WTC11 (cell line): ENCODE data around the gene PHTF2. TPM values are rescaled to one million over a fixed set of nuclear protein-coding genes. Genes with fewer than 3 reads are reported as not detected.

Source experiments
- ATAC-seq: fragments of 200-7000 bp; cut with Tn5 transposase; 2 replicates; pipeline ENCODE4 v1.10.0; 2021; ENCODE audit warnings: mild to moderate bottlenecking, moderate library complexity
- CTCF ChIA-PET: fragments of 300-600 bp; sonication (Branson Sonifier 250); formaldehyde crosslinking; loops from one replicate; lab custom pipeline; 2021; ENCODE audit warnings: antibody characterized with exemption; lab: Charles Lee
- POLR2A ChIA-PET: fragments of 350-600 bp; sonication (Branson Sonifier 250); formaldehyde crosslinking; loops from one replicate; lab custom pipeline; 2021; ENCODE audit warnings: antibody characterized with exemption; lab: Charles Lee
- DNase-seq: peaks from one replicate; pipeline ENCODE4 v3.0.0; 2021; ENCODE audit warnings: low spot score
- H3K27ac Mint-ChIP-seq: 2 replicates; pipeline ENCODE4 v1.8.0; 2021; ENCODE audit warnings: mixed read lengths
- H3K27me3 Mint-ChIP-seq: 2 replicates; pipeline ENCODE4 v1.8.0; 2021; ENCODE audit warnings: low read depth, mild to moderate bottlenecking, moderate library complexity, mixed read lengths
- H3K36me3 Mint-ChIP-seq: 2 replicates; pipeline ENCODE4 v1.8.0; 2021; ENCODE audit warnings: mixed read lengths
- H3K4me1 Mint-ChIP-seq: 2 replicates; pipeline ENCODE4 v1.8.0; 2022; ENCODE audit warnings: mixed read lengths
- H3K4me3 Mint-ChIP-seq: 2 replicates; pipeline ENCODE4 v1.8.0; 2021; ENCODE audit warnings: mild to moderate bottlenecking, moderate library complexity, mixed read lengths
- H3K9me3 Mint-ChIP-seq: 2 replicates; pipeline ENCODE4 v1.8.0; 2021; ENCODE audit warnings: mixed read lengths
- GABPB1 ChIP-seq: sonication (generic); formaldehyde crosslinking; IDR thresholded peaks from 2 replicates; pipeline ENCODE4 v1.8.1; 2023; ENCODE audit warnings: mild to moderate bottlenecking, missing genetic modification reagents
- IRF2 ChIP-seq: sonication (generic); formaldehyde crosslinking; IDR thresholded peaks from 2 replicates; pipeline ENCODE4 v1.8.0; 2022; ENCODE audit warnings: low read depth, missing genetic modification reagents, borderline replicate concordance
- MYBL2 ChIP-seq: sonication (generic); formaldehyde crosslinking; IDR thresholded peaks from 2 replicates; pipeline ENCODE4 v1.8.1; 2023; ENCODE audit warnings: mild to moderate bottlenecking, moderate library complexity, missing genetic modification reagents
- NR2C2 ChIP-seq: sonication (generic); formaldehyde crosslinking; IDR thresholded peaks from 2 replicates; pipeline ENCODE4 v1.8.0; 2022; ENCODE audit warnings: mild to moderate bottlenecking, missing genetic modification reagents
- OVOL2 ChIP-seq: fragments of 250-450 bp; sonication (Bioruptor Pico); IDR thresholded peaks from 2 replicates; pipeline ENCODE4 v1.9.0; 2021; ENCODE audit warnings: mild to moderate bottlenecking, borderline replicate concordance
- ZNF121 ChIP-seq: sonication (generic); formaldehyde crosslinking; IDR thresholded peaks from 2 replicates; pipeline ENCODE4 v1.8.0; 2023; ENCODE audit warnings: missing genetic modification reagents
- ZNF317 ChIP-seq: sonication (generic); formaldehyde crosslinking; IDR thresholded peaks from 2 replicates; pipeline ENCODE4 v1.8.1; 2023; ENCODE audit warnings: low read depth, mild to moderate bottlenecking, moderate library complexity, missing genetic modification reagents, borderline replicate concordance
- total RNA-seq: library from RNA; stranded (reverse); gene quantifications from 3 replicates; pipeline ENCODE4 v1.2.3, GENCODE V29; 2021
- TF ChIP-seq, protein P1 (sequence below): fragments of 250-450 bp; sonication (Bioruptor Pico); conservative IDR thresholded peaks from 2 replicates; pipeline ENCODE4 v1.9.0; 2021; ENCODE audit warnings: mild to moderate bottlenecking
- TF ChIP-seq, protein P2 (sequence below): sonication (generic); formaldehyde crosslinking; IDR thresholded peaks from 2 replicates; pipeline ENCODE4 v1.8.1; 2022; ENCODE audit warnings: low read depth, missing genetic modification reagents, borderline replicate concordance
- TF ChIP-seq, protein P3 (sequence below): sonication (generic); formaldehyde crosslinking; IDR thresholded peaks from 2 replicates; pipeline ENCODE4 v1.8.1; 2023; ENCODE audit warnings: mild to moderate bottlenecking, missing genetic modification reagents
- TF ChIP-seq, protein P4 (sequence below): sonication (generic); formaldehyde crosslinking; IDR thresholded peaks from 2 replicates; pipeline ENCODE4 v1.8.1; 2022; ENCODE audit warnings: low read depth, mild to moderate bottlenecking, moderate library complexity, missing genetic modification reagents, borderline replicate concordance
- TF ChIP-seq, protein P5 (sequence below): sonication (generic); formaldehyde crosslinking; IDR thresholded peaks from 2 replicates; pipeline ENCODE4 v1.8.0; 2023; ENCODE audit warnings: mild to moderate bottlenecking, missing genetic modification reagents

Gene PHTF2
- total RNA-seq, 1 experiment from 2014 or later, result 17.9 TPM

DNA sequence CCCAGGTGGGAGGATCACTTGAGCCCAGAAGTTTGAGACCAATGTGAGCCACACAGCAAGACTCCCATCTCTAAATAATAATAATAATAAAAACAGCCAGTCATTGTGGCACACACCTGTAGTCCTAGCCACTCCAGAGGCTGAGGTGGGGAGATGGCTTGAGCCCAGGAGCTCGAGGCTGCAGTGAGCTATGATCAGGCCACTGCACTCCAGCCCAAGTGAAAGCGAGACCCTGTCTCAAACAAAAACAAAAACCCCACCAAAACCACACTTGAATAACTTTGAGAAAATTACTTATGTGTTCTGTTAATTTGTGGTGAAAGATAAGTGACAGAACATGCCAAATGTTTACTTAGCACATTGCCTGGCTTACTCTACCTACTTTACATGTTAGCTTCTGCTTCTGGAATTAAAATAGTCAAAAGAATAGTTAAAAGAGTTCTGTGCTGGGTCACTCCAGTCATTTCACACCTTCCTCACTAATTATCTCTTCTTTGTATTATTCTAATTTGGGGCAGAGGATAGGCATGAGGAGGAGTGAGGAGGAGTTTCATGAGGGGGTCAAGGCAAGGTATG is 10.2 kb upstream of the PHTF2 start (continued):
- TF ChIP-seq NR2C2 (CRISPR knock-in tag), result no peak
- TF ChIP-seq, protein P1, sequence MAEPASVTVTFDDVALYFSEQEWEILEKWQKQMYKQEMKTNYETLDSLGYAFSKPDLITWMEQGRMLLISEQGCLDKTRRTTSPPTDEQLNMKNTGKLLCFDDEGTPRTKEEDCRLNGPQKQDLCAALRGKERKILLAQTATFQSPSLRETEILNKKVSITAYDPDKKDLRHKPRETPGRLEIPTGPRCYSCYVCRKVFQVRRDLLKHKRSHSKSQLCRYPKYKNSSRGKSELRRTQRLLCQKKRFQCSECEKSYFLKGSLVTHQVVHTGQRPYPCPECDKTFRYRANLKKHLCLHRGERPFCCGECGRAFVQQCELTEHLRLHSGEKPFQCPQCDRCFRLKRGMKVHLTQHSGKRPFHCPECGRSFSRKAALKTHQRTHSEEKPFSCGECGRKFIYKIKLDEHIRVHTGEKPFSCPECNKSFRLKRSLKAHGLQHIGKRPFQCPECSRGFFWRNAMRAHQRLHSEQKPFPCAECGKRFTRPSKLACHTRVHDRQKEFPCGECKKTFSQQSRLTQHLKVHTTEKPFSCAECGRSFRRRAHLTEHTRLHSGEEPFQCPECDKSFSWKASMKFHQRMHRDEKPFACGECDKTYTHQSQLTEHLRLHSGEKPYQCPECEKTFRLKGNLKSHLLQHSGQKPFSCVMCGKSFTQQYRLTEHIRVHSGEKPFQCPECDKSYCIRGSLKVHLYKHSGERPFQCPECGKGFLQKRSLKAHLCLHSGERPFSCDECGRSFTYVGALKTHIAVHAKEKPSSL, result no peak

DNA sequence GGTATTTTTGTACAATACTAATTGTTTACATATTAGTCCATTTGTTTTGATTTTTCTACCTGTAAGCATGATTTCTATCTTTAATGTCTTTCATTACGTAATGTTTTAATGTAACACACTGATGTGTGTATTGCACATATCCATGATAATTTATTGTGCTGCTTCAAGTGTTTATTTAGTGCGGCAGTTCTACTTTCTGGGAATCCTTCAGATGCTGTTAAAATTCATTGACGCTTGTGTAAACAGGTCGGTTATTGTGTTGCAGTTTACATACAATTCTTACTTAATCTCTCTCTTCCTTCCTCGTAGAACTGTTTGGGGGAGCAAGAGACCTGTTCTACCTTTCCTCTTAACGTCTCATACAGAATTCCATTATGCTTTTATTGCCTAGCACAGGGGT is 7.2 kb upstream of the PHTF2 start:
- H3K4me3 Mint-ChIP-seq, result no peak overlapping the region
- no peaks in the 10 kb centered on the region for H3K27me3 Mint-ChIP-seq
- H3K9me3 Mint-ChIP-seq, result no peaks in the 10 kb centered on the region
- CTCF ChIA-PET, result interaction anchor here (0.7 kb wide), 1 partner anchor 249 kb away, joined by 3 read pairs; no protein-coding TSS in a partner anchor
- DNase-seq (no peak), ATAC-seq (no peak)
- peaks cover 7% of the 10 kb centered on the region; the same call in 1 of the 2 replicates for H3K36me3 Mint-ChIP-seq
- POLR2A ChIA-PET, result no interaction called here
- TF ChIP-seq MYBL2, result no peak
- H3K27ac Mint-ChIP-seq, result peak overlapping the region; percentile 69
- peaks cover 23% of the 10 kb centered on the region for H3K4me1 Mint-ChIP-seq

DNA sequence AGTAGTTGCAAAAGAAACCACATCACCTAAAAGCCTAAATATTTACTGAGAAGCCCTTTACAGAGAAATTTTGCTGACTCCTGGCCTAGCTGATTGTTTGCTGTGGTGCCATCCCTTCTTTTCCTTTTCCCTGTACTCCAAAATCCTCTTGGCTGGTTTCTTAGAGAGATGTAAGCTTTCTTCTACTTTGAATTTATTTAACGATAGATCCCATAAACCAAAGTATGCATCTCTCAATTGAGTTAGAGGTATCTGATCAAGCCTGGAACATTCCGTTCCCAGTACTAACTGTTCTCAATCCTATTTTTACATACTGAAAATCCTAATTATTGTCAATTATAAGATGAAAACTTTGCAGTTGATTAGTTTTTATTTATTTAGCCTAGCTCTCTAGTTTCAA is 6.6 kb upstream of the PHTF2 start:
- H3K4me1 Mint-ChIP-seq, result peaks cover 29% of the 10 kb centered on the region
- H3K27me3 Mint-ChIP-seq, result no peaks in the 10 kb centered on the region
- no peak overlapping the region for H3K4me3 Mint-ChIP-seq
- CTCF ChIA-PET, result no interaction called here
- no peak for TF ChIP-seq OVOL2 (CRISPR knock-in tag)
- TF ChIP-seq ZNF317 (CRISPR knock-in tag), result no peak
- TF ChIP-seq, protein P2, sequence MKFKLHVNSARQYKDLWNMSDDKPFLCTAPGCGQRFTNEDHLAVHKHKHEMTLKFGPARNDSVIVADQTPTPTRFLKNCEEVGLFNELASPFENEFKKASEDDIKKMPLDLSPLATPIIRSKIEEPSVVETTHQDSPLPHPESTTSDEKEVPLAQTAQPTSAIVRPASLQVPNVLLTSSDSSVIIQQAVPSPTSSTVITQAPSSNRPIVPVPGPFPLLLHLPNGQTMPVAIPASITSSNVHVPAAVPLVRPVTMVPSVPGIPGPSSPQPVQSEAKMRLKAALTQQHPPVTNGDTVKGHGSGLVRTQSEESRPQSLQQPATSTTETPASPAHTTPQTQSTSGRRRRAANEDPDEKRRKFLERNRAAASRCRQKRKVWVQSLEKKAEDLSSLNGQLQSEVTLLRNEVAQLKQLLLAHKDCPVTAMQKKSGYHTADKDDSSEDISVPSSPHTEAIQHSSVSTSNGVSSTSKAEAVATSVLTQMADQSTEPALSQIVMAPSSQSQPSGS (CRISPR knock-in tag), result no peak
- TF ChIP-seq, protein P3, sequence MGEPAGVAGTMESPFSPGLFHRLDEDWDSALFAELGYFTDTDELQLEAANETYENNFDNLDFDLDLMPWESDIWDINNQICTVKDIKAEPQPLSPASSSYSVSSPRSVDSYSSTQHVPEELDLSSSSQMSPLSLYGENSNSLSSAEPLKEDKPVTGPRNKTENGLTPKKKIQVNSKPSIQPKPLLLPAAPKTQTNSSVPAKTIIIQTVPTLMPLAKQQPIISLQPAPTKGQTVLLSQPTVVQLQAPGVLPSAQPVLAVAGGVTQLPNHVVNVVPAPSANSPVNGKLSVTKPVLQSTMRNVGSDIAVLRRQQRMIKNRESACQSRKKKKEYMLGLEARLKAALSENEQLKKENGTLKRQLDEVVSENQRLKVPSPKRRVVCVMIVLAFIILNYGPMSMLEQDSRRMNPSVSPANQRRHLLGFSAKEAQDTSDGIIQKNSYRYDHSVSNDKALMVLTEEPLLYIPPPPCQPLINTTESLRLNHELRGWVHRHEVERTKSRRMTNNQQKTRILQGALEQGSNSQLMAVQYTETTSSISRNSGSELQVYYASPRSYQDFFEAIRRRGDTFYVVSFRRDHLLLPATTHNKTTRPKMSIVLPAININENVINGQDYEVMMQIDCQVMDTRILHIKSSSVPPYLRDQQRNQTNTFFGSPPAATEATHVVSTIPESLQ (CRISPR knock-in tag), result no peak
- no peak for TF ChIP-seq IRF2 (CRISPR knock-in tag)
- TF ChIP-seq GABPB1 (CRISPR knock-in tag), result no peak
- no peak for TF ChIP-seq ZNF121 (CRISPR knock-in tag)
- TF ChIP-seq, protein P1, result no peak
- TF ChIP-seq, protein P4, sequence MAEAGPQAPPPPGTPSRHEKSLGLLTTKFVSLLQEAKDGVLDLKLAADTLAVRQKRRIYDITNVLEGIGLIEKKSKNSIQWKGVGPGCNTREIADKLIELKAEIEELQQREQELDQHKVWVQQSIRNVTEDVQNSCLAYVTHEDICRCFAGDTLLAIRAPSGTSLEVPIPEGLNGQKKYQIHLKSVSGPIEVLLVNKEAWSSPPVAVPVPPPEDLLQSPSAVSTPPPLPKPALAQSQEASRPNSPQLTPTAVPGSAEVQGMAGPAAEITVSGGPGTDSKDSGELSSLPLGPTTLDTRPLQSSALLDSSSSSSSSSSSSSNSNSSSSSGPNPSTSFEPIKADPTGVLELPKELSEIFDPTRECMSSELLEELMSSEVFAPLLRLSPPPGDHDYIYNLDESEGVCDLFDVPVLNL (CRISPR knock-in tag), result no peak
- TF ChIP-seq, protein P5, sequence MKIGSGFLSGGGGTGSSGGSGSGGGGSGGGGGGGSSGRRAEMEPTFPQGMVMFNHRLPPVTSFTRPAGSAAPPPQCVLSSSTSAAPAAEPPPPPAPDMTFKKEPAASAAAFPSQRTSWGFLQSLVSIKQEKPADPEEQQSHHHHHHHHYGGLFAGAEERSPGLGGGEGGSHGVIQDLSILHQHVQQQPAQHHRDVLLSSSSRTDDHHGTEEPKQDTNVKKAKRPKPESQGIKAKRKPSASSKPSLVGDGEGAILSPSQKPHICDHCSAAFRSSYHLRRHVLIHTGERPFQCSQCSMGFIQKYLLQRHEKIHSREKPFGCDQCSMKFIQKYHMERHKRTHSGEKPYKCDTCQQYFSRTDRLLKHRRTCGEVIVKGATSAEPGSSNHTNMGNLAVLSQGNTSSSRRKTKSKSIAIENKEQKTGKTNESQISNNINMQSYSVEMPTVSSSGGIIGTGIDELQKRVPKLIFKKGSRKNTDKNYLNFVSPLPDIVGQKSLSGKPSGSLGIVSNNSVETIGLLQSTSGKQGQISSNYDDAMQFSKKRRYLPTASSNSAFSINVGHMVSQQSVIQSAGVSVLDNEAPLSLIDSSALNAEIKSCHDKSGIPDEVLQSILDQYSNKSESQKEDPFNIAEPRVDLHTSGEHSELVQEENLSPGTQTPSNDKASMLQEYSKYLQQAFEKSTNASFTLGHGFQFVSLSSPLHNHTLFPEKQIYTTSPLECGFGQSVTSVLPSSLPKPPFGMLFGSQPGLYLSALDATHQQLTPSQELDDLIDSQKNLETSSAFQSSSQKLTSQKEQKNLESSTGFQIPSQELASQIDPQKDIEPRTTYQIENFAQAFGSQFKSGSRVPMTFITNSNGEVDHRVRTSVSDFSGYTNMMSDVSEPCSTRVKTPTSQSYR (CRISPR knock-in tag), result no peak
- peak overlapping the region; percentile 79 for H3K27ac Mint-ChIP-seq
- ATAC-seq (no peak), DNase-seq (no peak)
- H3K9me3 Mint-ChIP-seq, result no peaks in the 10 kb centered on the region
- POLR2A ChIA-PET, result no interaction called here
- peaks cover 7% of the 10 kb centered on the region; the same call in 1 of the 2 replicates for H3K36me3 Mint-ChIP-seq
